Caco-2 (cell line): Measurements from ENCODE around the gene PLD4. TPM values are rescaled to one million over a fixed set of nuclear protein-coding genes. Genes with fewer than 3 reads are reported as not detected.

Source experiments
- BruUV-seq: library from RNA; stranded (reverse); fragments of 400-500 nt; replicated peaks from 2 replicates; lab custom pipeline; 2021; lab: Mats Ljungman, UMichigan
- CTCF ChIA-PET: fragments of 300-600 bp; sonication (Branson Sonifier 250); formaldehyde crosslinking; loops from one replicate; lab custom pipeline; 2022; ENCODE audit warnings: antibody characterized with exemption; lab: Charles Lee
- POLR2A ChIA-PET: fragments of 300-600 bp; sonication (Branson Sonifier 250); formaldehyde crosslinking; loops from one replicate; lab custom pipeline; 2022; ENCODE audit warnings: antibody characterized with exemption; lab: Charles Lee
- DNase-seq, 2 experiments: peaks; one replicate each; pipeline versions ENCODE4 v3.0.0 to v3.0.0-alpha.2; 2020 to 2022
- H3K27me3 ChIP-seq: replicated peaks from 2 replicates; pipeline ENCODE4 v1.6.0; 2011; ENCODE audit warnings: low read length; ENCODE audit not compliant: control insufficient read depth, insufficient read depth
- H3K36me3 ChIP-seq: 2 replicates; pipeline ENCODE4 v1.5.1; 2011; ENCODE audit warnings: low read length; ENCODE audit not compliant: control insufficient read depth, insufficient read depth
- H3K4me1 ChIP-seq: fragments of 250-450 bp; sonication (Bioruptor Pico); 2 replicates; pipeline ENCODE4 v1.5.1; 2020; ENCODE audit warnings: mild to moderate bottlenecking
- H3K4me3 ChIP-seq: 2 replicates; pipeline ENCODE4 v1.5.1; 2011; ENCODE audit warnings: low read depth, mild to moderate bottlenecking, control low read depth, low read length
- H3K9me3 ChIP-seq: fragments of 250-450 bp; sonication (Bioruptor Pico); 2 replicates; pipeline ENCODE4 v1.5.1; 2020; ENCODE audit warnings: mild to moderate bottlenecking, moderate library complexity
- H3K27ac Mint-ChIP-seq: one replicate; pipeline ENCODE4 v1.8.0; 2022; ENCODE audit warnings: mixed read lengths; ENCODE audit not compliant: unreplicated experiment
- H3K27me3 Mint-ChIP-seq: one replicate; pipeline ENCODE4 v1.8.0; 2022; ENCODE audit warnings: mixed read lengths; ENCODE audit not compliant: insufficient read depth, unreplicated experiment
- H3K36me3 Mint-ChIP-seq: one replicate; pipeline ENCODE4 v1.8.0; 2022; ENCODE audit warnings: mild to moderate bottlenecking, mixed read lengths; ENCODE audit not compliant: insufficient read depth, unreplicated experiment
- H3K4me1 Mint-ChIP-seq: one replicate; pipeline ENCODE4 v1.8.0; 2022; ENCODE audit warnings: low read depth, mixed read lengths; ENCODE audit not compliant: unreplicated experiment
- H3K4me3 Mint-ChIP-seq: one replicate; pipeline ENCODE4 v1.8.0; 2022; ENCODE audit warnings: mild to moderate bottlenecking, moderate library complexity, mixed read lengths; ENCODE audit not compliant: unreplicated experiment
- H3K9me3 Mint-ChIP-seq: one replicate; pipeline ENCODE4 v1.8.0; 2022; ENCODE audit warnings: mixed read lengths; ENCODE audit not compliant: unreplicated experiment
- CTCF ChIP-seq, 2 experiments: fragments of 200-600 bp in 1 of 2; IDR thresholded peaks; 1 replicate in 1 of 2; 2 replicates in 1 of 2; pipeline versions ENCODE4 v1.5.1 to v1.8.0; 2011 to 2022; ENCODE audit warnings: antibody characterized with exemption in 1 of 2, control low read depth in 1 of 2, inconsistent platforms in 1 of 2, low read depth in 1 of 2, low read length in 1 of 2, mild to moderate bottlenecking in 1 of 2, moderate library complexity in 1 of 2; ENCODE audit not compliant: insufficient read depth in 1 of 2, severe bottlenecking in 1 of 2, unreplicated experiment in 1 of 2
- intact Hi-C: fragments of 100-400 bp; cut with micrococcal nuclease; formaldehyde crosslinking; loops from one replicate; pipeline ENCODE4 v1.10.0; 2022; ENCODE audit not compliant: unreplicated experiment
- total RNA-seq: library from RNA; stranded (reverse); gene quantifications from 2 replicates; pipeline ENCODE4 v1.2.3, GENCODE V29; 2022

Gene PLD4
- total RNA-seq, 1 experiment from 2014 or later, result not detected

- Mint-ChIP-seq H3K4me3 (no peak overlapping the region), H3K4me1 (no peaks in the 10 kb centered on the region), H3K36me3 (peaks cover 27% of the 10 kb centered on the region), H3K9me3 (no peaks in the 10 kb centered on the region), H3K27ac (no peak overlapping the region), H3K27me3 (no peaks in the 10 kb centered on the region)
- Histone ChIP-seq H3K4me3 (no peak overlapping the region), H3K36me3 (no peaks in the 10 kb centered on the region), H3K4me1 (peaks cover 4% of the 10 kb centered on the region; the same call in 1 of the 2 replicates), H3K9me3 (no peaks in the 10 kb centered on the region), H3K27me3 (no peaks in the 10 kb centered on the region)
- peak; percentile 0 to 34 for DNase-seq
- ChIA-PET CTCF (interaction anchor here (1.5 kb wide), 1 partner anchor 60 kb away, joined by 4 read pairs; no protein-coding TSS in a partner anchor), POLR2A (no interaction called here)
- TF ChIP-seq CTCF (IDR thresholded peaks at IDR 0.05; ENCODE audit: insufficient read depth in 1 of 2, low read depth in 1 of 2, low read length in 1 of 2, severe bottlenecking in 1 of 2, unreplicated experiment in 1 of 2), result no peak
- intact Hi-C loops, result no loop called here
- TSS peak; percentile 22 for BruUV-seq
Measured at GRCh38 chr14:104886690-104887622, 37.7 kb upstream of the PLD4 start.

GRCh38 chr14:104887623-104888488, 36.8 kb upstream of the PLD4 start:
- Mint-ChIP-seq H3K4me1 (no peaks in the 10 kb centered on the region), H3K9me3 (no peaks in the 10 kb centered on the region), H3K36me3 (peaks cover 22% of the 10 kb centered on the region), H3K4me3 (no peak overlapping the region), H3K27me3 (no peaks in the 10 kb centered on the region), H3K27ac (no peak overlapping the region)
- no TSS peak for BruUV-seq
- no peaks in the 10 kb centered on the region for H3K36me3 ChIP-seq
- no peaks in the 10 kb centered on the region for H3K4me1 ChIP-seq
- H3K27me3 ChIP-seq, result no peaks in the 10 kb centered on the region
- H3K4me3 ChIP-seq, result no peak overlapping the region
- intact Hi-C loops, result no loop called here
- POLR2A ChIA-PET, result no interaction called here
- no peaks in the 10 kb centered on the region for H3K9me3 ChIP-seq
- CTCF ChIA-PET, result interaction anchor here (1.5 kb wide), 1 partner anchor 61 kb away, joined by 4 read pairs; no protein-coding TSS in a partner anchor
- peak; percentile 0 to 29 for DNase-seq
- TF ChIP-seq CTCF (IDR thresholded peaks at IDR 0.05; ENCODE audit: insufficient read depth in 1 of 2, low read depth in 1 of 2, low read length in 1 of 2, severe bottlenecking in 1 of 2, unreplicated experiment in 1 of 2), result no peak
